ENCODE data around the gene PCDHGB1.
"Not testable (repeated sequence)": the region's sequence is repeated elsewhere in the genome, so short reads cannot be mapped to it uniquely, and the experiment has no call there.

Gene PCDHGB1

GRCh38 chr5:141392429-141393198 is 42.7 kb downstream of the PCDHGB1 start, which contains the start of gene PCDHGA8:
Gene PCDHGA8 (plus strand): TSS chr5:141392633. CDS start chr5:141392814, 181 bp downstream.
- DNase-seq (ENCODE audit: low spot score): no peak
- no peak for TF ChIP-seq CTCF (IDR thresholded peaks at IDR 0.05; ENCODE audit: extremely low read depth, missing control alignments)

GRCh38 chr5:141393267-141393666 is 43.4 kb downstream of the PCDHGB1 start:
- DNase-seq (ENCODE audit: low spot score): no peak
- no peak for TF ChIP-seq CTCF (IDR thresholded peaks at IDR 0.05; ENCODE audit: extremely low read depth, missing control alignments)

GRCh38 chr5:141394401-141395187 is 44.7 kb downstream of the PCDHGB1 start:
- not testable (repeated sequence) for DNase-seq (ENCODE audit: low spot score)

GRCh38 chr5:141397756-141398551 is 48.1 kb downstream of the PCDHGB1 start, which contains the start of gene PCDHGB5:
Gene PCDHGB5 (plus strand): TSS chr5:141397947. CDS start chr5:141398128, 181 bp downstream.
- DNase-seq (ENCODE audit: low spot score): peak; percentile 81

GRCh38 chr5:141398608-141399007 is 48.7 kb downstream of the PCDHGB1 start:
- no peak for TF ChIP-seq CTCF (IDR thresholded peaks at IDR 0.05; ENCODE audit: extremely low read depth, missing control alignments)
- DNase-seq (ENCODE audit: low spot score): no peak

More at GRCh38 chr5:141397756-141398551, 48.1 kb downstream of the PCDHGB1 start, which contains the start of gene PCDHGB5:
- TF ChIP-seq CTCF (IDR thresholded peaks at IDR 0.05; ENCODE audit: extremely low read depth, missing control alignments): peak; percentile 62

GRCh38 chr5:141399555-141400258 is 49.8 kb downstream of the PCDHGB1 start:
- no peak for TF ChIP-seq CTCF (IDR thresholded peaks at IDR 0.05; ENCODE audit: extremely low read depth, missing control alignments)
- no peak for DNase-seq (ENCODE audit: low spot score)

Measured in GM20000 (cell line).